Glomerular visceral epithelial cell (primary cell): ENCODE results near the gene GSTA2.
A peak's percentile ranks its signal among the peaks of the same experiment; 100 is the strongest.

Experiments used
- DNase-seq: peaks from one replicate; pipeline ENCODE4 v3.0.0-alpha.2; 2016; ENCODE audit errors: extremely low spot score

GSTA2 gene

DNA sequence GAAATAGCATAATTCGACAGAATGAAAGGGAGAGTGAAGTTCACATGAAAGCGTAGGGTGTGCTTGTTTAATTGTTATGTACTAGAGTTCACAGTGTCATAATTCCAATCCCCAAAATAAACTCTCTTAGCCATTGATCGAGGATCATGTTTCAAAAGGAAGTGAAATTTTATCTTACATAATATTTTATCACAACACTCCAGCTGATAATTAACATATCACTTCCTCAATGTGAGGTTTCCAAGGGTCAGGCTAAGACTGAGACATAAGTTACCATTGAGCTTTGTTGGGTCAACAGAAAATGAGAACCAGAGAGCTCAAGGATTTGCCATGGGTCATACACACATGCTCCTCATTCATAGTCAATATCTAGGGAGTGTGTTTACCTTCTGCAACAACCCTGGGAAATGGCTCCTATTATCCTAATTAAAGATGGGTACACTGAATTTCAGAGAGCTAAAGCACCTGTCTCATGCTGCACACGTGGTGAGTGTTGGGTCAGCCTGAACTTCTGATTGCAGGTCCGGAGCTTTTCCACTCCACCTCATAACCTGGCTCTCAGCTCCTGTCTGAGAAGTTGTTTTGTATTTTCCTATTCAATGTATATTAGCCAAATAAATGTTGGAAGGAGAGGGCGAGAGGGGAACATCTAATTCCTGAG is 3.0 kb downstream of the GSTA2 start:
- DNase-seq: no peak

DNA sequence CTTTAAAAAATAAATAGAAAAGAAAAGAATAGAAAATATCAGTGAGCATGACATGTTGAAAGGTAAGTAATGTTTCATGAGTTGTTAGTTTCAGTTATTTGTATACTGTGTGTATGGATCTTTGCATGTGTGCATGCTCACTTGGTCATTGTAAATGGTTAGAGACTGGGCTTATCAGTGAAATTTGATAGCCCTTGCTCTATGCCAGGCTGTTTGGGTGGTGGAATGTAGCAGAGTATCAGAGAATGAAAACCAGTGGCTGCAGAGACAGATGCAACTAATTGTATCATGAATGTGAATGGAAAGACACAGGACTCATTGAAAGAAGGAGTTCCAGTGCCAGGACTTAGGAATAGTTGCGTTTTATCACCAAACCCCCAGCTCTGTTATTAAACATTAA is 4.2 kb downstream of the GSTA2 start:
- no peak for DNase-seq

DNA sequence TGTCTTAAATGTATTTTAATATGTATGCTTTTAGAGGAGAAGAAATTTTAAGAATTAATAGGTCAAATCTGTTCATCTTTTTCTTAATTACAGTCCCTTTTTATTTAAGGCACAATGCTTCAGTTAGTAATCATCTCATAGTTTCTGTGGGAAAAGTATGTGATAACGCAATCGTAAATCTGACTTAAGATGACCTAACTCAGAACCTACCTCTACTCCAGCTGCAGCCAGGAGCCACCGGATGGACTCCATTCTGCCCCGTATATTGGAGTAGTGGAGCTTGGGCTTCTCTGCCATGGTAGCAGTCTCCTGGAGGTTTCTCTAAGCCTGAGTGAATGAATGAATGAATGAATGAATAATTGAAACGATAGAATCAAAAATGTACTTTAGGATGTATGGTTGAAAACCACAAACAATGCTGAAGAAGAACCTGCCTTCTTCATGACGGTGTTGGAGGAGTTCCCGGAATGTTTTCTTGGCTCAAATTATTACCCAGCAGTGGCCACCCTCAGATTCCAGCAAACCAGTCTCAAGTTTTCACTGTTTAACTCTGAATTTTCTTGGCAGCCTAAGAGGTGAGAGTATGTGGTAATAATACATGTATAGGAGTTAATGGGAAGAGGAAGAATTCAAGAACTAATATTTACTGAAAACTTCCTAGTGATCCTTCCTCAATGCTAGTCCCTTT is 5.5 kb downstream of the GSTA2 start:
- DNase-seq: peak; percentile 76

DNA sequence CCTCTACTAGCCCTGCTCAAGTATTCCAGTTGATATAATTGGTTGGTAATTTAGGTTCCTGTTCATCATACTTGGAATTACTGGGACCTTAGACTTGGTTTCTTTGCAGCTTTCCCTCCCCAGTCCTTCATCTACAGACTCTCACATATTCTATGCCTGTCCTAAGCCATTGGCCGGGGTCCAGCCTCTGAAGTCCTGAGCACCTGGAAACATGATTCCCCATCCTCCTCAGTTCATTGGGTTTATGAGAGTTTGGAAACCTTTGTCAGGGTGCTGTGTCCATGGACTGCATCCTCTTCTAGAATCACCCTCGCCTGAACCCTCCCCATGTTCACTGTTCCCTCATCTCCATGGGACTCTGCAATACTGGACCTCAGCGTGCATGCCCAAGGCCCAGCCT is 8.8 kb downstream of the GSTA2 start:
- no peak for DNase-seq

DNA sequence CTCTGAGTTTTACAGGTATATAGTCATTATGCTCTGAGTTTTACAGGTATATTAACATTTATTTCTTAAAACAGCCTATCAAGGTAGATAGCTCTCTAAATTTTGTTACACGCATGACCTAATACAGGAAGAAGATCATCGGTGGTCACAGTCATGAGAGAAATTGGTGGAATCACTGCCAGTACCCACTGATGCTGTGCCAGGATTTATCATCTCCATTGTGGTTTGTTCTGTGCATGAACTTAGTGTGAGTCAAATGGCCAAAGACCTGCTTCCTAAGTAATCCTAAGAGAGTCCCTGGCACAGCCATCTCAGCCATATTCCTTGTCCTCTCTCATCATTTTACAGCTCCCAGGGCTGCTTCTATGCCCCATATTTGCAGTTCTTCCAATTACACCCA is 10.1 kb downstream of the GSTA2 start:
- peak; percentile 51 for DNase-seq

DNA sequence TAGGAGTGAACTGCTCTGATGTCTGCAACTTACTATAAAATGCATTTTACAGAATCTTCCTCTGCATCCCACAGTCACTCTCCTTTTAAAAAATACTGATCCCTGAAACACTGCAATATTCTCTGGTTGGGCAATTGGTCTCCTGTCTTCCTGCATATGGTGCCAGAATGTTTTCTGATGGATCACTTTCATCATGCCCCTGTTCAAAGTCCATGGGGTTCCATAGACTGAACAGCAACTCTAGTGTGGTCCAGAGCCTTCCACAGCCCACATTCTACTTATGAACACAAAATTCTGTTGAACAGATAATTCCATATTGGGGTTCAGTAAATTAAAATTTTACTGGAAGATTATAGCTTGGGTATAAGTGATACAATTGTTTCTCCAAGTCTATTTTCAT is 11.0 kb downstream of the GSTA2 start:
- no peak for DNase-seq

DNA sequence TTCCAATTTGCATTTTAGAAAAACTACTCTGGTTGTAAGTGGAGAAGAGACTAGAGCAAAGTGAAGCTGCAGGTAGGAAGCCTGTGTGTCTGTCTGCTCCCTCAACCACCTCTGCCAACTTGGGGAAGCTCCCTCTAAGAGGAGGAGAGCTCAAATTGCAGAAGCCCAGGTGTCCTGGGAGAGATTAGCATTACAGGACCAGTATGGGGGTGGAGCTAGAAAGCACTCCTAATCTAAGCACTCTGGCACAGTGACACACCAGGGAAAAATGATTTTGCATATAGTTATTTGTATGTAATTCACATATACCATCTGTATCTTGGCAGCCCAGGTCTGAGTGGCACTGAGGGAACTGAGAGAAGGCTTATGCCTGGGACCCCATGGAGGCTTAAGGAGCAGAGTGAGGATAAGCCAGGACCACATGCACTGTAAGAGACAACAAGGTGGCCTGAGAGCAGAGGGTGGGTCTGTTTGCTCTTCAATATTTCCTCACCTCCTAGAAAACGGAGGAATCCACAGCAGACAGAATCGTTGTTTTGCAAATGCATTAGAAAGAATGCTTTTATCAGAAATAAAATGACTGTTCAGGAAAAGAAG is 13.6 kb downstream of the GSTA2 start:
- DNase-seq: no peak

DNA sequence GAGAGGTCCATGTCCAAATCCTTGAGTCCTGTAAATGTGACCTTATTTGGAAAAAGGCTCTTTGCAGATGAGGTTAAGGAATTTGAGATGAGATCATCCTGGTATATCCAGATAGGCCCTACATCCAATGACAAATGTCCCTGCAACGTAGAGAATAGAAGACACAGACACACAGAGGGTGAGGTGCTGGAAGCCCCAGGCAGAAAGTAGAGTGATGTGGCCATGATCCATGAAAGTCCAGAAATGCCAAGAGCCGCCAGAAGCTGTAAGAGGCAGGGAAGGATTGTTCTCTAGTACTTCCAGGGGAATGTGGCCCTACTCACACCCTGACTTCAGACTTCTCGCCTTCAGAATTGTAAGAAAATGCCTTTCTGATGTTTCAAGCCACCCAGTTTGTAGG is 16.0 kb downstream of the GSTA2 start:
- peak; percentile 65 for DNase-seq

DNA sequence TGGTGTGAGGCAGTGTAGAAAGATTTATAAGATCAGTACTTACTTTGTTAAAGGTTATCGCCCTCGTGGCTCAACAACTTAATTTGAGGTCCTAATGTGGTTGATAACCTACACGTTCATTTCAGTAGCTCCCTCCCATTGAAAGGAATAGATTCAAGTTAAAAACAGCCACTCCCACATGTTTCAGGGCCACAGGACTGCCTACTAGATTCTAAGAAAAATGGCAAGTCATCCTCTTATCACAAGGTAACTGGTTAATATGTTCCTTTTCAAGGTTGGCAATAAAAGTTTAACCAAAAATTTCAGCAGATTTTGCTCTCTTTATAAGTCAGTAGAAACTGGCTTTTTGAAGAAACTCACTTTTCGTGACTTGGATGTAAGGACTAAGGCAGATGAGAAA is 17.1 kb downstream of the GSTA2 start:
- DNase-seq: no peak

DNA sequence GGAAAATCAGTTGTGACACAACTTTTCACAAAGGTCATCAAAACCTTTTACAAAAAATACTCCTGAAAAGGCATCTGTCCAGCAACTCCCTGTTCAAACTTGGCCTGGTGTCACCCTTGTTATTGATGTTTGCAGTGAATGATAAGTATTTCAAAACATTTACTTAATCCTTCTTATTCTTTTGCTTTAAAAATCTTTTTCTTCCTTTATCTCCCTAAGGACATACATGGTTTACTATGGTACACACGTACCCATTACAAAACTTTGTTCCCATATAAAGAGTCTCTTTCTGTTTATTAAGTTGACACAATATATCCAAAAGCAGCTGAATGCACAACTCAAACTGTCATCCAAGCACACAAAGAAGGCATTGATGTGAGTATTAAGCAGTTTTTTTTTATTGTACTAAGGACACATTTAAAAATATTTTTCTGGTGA is 17.5 kb downstream of the GSTA2 start:
- DNase-seq: no peak

DNA sequence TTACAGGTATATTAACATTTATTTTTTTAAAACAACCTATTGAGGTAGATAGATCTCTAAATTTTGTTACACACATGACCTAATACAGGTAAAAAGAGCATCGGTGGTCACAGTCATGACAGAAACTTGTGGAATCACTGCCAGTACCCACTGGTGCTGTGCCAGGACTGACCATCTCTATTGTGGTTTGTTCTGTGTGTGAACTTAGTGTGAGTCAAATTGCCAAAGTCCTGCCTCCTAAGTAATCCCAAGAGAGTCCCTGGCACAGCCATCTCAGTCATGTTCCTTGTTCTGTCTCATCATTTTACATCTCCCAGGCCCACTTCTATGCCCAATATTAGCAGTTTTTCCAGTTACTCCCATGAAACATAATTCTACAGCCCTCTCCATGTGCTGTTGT is 21.4 kb downstream of the GSTA2 start:
- DNase-seq: peak; percentile 70

DNA sequence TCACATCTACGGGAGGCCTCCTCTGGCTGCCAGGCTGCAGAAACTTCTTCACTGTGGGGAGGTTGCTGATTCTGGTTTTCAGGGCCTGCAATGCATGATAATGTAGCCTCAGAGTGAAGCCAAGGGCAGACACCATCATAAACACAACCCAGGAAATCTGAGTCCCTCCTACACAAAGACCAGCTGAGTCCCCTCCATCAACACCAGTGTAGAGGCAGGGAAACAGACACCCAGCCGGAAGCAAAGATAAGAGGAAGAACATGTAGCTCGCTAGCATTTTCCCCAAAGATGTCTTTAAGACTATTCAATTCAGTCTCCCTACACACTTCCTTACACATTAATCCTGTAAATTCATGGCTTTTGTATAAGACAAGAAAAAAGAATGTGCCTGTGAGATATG is 23.6 kb downstream of the GSTA2 start:
- no peak for DNase-seq

DNA sequence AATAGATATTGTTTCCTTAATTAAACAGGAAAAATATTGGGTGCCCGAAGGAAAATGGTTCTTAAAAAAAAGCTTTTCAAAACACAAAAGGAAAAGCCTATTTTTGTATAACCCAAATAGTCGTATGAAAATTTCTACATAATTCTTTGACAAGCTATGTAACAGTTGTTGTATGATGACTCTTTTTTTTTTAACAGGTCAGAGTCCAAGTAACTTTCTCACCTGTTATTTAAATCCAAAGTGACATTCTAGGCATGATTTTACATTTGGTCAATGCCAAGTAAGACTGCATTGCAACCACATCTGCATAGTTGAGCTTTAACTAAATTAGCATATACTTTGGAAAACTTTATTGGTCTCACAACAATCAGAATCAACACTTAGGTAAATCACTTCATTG is 24.1 kb downstream of the GSTA2 start:
- no peak for DNase-seq

DNA sequence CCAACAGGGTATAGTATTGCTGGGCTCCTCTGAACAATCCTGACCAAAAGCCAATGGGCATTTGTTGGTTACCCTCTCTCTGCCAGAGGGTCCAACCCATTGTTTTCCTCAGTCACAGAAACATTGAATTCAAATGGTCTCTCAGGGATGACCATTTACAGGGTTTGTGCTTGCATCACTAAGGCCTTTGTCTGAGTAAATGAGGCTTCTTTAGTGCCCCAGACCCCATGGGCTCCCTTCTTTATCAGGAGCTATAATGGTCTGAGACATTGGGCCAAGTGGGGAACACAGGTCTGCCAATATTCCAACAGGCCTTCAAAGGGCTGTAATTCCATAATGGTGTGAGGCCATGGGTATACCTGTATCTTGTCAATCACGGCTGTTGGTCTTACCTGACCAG is 27.1 kb downstream of the GSTA2 start:
- DNase-seq: no peak

DNA sequence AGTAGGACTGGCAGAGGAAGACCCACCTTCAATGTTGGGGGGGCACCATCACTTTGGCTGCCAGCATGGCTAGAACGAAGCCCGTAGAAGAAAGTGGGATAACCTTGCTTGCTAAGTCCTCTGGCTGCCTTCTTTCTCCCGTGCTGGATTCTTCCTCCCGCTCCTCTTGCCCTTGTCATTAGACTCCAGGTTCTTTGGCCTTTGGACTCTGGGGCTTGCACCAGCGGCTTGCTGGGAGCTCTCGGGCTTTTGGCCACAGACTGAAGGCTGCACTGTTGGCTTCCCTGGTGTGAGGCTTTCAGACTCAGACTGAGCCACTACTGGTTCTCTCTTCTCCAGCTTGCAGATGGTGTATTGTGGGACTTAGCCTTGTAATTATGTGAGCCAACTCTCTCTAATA is 28.2 kb downstream of the GSTA2 start:
- DNase-seq: no peak

DNA sequence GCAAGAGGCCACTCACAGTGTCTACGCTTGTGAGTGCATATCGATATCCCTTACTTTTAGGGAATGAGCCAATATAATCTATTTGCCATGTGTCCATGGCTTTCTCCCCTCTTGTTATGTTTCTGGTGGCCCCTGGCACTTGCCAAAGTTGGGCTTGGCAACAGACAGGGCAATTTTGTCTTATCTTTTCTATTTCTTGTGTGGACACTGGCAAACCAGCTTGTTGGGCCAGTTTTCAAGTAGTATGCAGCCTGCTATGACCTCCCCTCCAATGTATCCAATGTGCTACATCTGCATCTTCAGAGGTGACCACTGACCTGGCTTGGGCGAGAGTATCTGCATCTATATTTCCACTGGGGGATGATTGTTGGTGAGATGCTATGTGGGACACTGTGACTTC is 29.2 kb downstream of the GSTA2 start:
- no peak for DNase-seq

DNA sequence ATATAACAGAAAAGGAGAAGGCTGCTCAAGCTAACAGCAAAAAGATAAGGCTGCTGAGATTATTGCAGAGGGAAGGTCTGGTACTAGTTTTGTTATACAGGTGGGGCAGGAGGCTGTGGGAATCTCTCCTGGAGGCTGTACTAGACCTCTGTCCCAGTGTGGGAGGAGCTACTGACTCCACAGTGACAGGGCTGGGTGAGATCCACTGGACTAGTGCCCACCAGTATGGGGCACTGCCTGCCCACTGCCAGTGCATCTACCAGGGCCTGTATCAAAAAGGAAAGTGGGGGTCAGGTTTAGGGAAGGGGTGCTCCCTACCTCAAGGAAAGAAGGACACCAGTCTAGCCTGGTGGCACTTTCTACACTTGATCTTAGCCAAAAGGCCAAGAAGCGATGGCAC is 30.1 kb downstream of the GSTA2 start:
- no peak for DNase-seq

DNA sequence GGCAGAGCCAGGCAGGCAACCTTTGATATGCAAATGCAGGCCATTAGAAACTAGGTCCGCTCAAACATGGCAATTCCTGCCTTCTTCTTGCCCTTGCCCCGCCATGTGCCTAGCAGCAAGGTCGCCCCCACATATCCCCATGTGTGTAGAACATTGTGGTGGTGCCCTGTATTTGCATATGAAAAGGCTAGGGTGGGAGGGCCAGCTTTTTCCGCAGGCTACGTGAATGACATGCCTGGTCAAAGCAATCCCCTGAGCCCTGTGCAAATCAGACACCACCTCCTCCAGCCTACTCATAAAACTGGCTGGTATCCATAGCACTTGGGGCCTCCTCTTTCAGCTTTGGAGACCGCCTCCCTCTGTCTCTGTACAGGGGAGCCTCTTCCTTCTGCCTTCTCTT is 31.6 kb downstream of the GSTA2 start:
- DNase-seq: no peak

DNA sequence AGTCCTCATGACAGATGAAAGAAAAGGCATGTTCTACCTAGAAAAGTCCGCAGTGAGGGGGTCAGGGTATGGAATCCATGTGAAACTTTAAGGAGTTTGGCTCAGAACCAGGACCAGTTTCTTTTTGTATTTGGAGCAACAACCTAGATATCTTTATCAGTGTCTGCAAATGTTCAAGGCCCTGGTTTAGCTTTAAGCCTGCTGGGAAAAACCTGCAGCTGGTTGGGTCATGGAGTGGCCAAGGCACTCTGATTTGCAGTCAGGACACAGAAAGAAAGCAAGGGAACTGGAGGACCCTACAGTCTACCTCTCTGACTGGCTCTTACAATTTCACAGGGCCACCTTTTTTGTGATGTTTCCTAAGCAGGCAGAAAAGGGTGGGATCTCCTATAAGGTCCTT is 33.7 kb downstream of the GSTA2 start:
- no peak for DNase-seq

DNA sequence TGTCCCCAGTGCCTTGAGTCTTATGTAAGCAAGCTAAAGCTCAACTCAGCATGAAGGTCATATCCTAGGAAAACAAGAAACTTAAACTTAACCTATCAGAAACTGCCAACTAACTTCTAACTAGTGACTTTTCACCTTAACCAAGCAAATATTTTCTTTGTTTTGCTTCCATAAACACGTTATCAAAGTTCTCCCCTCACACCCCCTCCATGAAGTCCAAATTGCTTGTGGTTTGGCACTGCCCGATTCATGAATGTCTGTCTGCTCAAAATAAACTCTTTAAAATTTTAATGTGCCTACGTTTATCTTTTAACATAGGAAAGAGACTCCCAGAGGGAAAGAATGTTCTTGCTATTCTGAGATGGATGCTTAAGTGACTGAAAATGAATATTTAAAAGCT is 34.9 kb downstream of the GSTA2 start:
- DNase-seq: no peak

DNA sequence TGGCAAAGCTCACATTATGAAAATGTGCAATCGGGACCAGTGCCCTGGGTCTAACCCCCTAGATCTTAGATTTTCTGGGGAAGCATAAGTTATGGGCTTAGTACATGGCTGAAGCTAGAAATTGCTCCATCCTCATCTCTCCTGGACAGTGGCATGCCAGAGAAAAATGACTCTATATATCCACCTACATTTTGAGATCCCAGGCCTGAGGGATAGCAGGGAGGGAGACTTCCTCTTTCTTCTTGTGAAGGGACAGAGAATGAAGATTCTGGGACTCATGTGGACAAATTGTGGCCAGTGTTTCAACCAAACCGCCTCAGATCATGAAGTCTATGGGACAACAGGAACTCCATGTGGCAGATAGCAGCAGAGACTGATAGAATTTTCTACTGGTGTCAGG is 35.4 kb downstream of the GSTA2 start:
- no peak for DNase-seq

DNA sequence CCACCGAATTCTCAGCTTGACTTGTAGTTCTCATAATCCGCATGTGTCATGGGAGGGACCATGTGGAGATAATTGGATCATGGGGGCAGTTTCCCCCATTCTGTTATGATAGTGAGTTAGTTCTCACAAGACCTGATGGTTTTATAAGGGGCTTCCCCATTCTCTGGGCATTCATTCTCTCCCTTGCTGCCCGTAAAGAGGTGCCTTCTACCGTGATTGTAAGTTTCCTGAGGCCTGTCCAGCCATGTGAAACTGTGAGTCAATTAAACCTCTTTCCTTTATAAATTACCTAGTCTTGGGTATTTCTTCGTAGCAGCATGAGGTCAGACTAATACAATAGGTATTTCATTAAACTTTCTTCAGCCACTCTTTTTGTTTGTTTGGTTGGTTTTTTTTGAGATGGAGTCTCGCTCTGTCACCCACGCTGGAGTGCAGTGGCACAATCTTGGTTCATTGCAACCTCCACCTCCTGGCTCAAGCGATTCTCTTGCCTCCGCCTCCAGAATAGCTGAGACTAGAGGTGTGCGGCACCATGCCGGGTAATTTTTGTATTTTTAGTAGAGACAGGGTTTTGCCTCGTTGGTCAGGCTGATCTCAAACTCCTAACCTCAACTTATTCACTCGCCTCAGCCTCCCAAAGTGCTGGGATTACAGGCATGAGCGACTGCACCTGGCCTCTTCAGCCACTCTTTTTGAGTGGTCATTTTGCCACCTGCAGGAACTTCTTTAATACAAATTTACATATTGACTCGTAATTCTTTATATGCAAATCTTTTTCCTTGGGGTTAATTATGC is 36.3 kb downstream of the GSTA2 start:
- DNase-seq: peak; percentile 92

DNA sequence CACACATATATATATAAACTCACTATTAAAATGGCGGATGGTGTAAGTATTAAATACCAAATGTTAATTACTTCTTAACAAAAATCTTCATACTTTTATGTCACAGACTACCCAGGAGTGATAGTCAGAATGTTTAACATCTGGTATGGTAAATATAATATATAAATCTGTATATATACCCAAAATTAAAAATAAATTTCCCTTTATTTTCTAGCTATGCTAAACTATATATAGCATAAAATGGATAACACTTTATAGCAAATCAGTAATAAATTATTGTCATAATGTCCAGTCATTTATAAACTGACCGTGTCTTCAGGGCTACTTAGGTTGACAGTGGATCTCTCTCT is 37.1 kb downstream of the GSTA2 start:
- DNase-seq: no peak
